PC-9 (cell line): ENCODE data around the gene NIPAL3. TPM values are rescaled to one million over a fixed set of nuclear protein-coding genes. Genes with fewer than 3 reads are reported as not detected.

Experiments used
- BruUV-seq: library from RNA; stranded (reverse); fragments of 400-500 nt; replicated peaks from 2 replicates; lab custom pipeline; 2021; lab: Mats Ljungman, UMichigan
- CTCF ChIA-PET: fragments of 300-600 bp; sonication (Branson Sonifier 250); formaldehyde crosslinking; loops from one replicate; lab custom pipeline; 2022; ENCODE audit warnings: antibody characterized with exemption; lab: Charles Lee
- POLR2A ChIA-PET: fragments of 300-600 bp; sonication (Branson Sonifier 250); formaldehyde crosslinking; loops from one replicate; lab custom pipeline; 2022; ENCODE audit warnings: antibody characterized with exemption; ENCODE audit not compliant: unreplicated experiment; lab: Charles Lee
- DNase-seq, 2 experiments: peaks; one replicate each; pipeline versions ENCODE4 v3.0.0 to v3.0.0-alpha.2; 2015 to 2022; ENCODE audit warnings: mixed read lengths in 1 of 2
- H2AFZ ChIP-seq: fragments of 200-600 bp; sonication (generic); 2 replicates; pipeline ENCODE4 v1.8.1; 2017; ENCODE audit warnings: antibody characterized with exemption
- H3F3A ChIP-seq: fragments of 200-600 bp; sonication (generic); 2 replicates; pipeline ENCODE4 v1.8.1; 2017; ENCODE audit warnings: antibody characterized with exemption, mild to moderate bottlenecking, low read depth; ENCODE audit not compliant: insufficient read depth
- H3K27ac ChIP-seq: fragments of 200-600 bp; sonication (generic); 2 replicates; pipeline ENCODE4 v1.6.1; 2016; ENCODE audit warnings: mixed run types
- H3K27me3 ChIP-seq: fragments of 200-600 bp; sonication (generic); 2 replicates; pipeline ENCODE4 v1.6.1; 2016; ENCODE audit warnings: low read depth, mixed run types; ENCODE audit not compliant: insufficient read depth
- H3K36me3 ChIP-seq: fragments of 200-600 bp; sonication (generic); 2 replicates; pipeline ENCODE4 v1.6.1; 2016; ENCODE audit warnings: low read depth, mixed run types
- H3K4me1 ChIP-seq: fragments of 200-600 bp; sonication (generic); replicated peaks from 2 replicates; pipeline ENCODE4 v1.6.1; 2016; ENCODE audit warnings: mixed run types; ENCODE audit not compliant: insufficient read depth
- H3K4me2 ChIP-seq: fragments of 200-600 bp; sonication (generic); 2 replicates; pipeline ENCODE4 v1.6.1; 2017; ENCODE audit warnings: mixed run types
- H3K4me3 ChIP-seq: fragments of 200-600 bp; sonication (generic); 2 replicates; pipeline ENCODE4 v1.6.1; 2016; ENCODE audit warnings: mixed run types
- H3K79me2 ChIP-seq: fragments of 200-600 bp; sonication (generic); 2 replicates; pipeline ENCODE4 v1.6.1; 2017; ENCODE audit warnings: low read depth, mixed run types
- H3K9me2 ChIP-seq: fragments of 200-600 bp; sonication (generic); 2 replicates; pipeline ENCODE4 v1.8.1; 2017; ENCODE audit warnings: mild to moderate bottlenecking; ENCODE audit not compliant: insufficient read depth
- H3K9me3 ChIP-seq: fragments of 200-600 bp; sonication (generic); 2 replicates; pipeline ENCODE4 v1.8.1; 2016; ENCODE audit warnings: low read depth; ENCODE audit not compliant: insufficient read depth
- H4K20me1 ChIP-seq: fragments of 200-600 bp; sonication (generic); 2 replicates; pipeline ENCODE4 v1.8.1; 2017; ENCODE audit not compliant: insufficient read depth
- EZH2 ChIP-seq: fragments of 200-600 bp; sonication (generic); IDR thresholded peaks from 2 replicates; pipeline ENCODE4 v1.8.0; 2017; ENCODE audit warnings: antibody characterized with exemption, low read depth
- intact Hi-C: fragments of 100-400 bp; cut with micrococcal nuclease; formaldehyde crosslinking; loops from one replicate; pipeline ENCODE4 v1.10.0; 2022; ENCODE audit not compliant: unreplicated experiment
- total RNA-seq: library from RNA; stranded (reverse); gene quantifications from 2 replicates; pipeline ENCODE4 v1.2.3, GENCODE V29; 2021
- TF ChIP-seq, protein P1 (sequence below): fragments of 200-600 bp; sonication (generic); conservative IDR thresholded peaks from 2 replicates; pipeline ENCODE4 v1.6.1; 2017; ENCODE audit warnings: mixed run types, antibody characterized with exemption, mild to moderate bottlenecking, moderate library complexity

The NIPAL3 gene
- total RNA-seq, 1 experiment from 2014 or later, result 42.0 TPM

DNA sequence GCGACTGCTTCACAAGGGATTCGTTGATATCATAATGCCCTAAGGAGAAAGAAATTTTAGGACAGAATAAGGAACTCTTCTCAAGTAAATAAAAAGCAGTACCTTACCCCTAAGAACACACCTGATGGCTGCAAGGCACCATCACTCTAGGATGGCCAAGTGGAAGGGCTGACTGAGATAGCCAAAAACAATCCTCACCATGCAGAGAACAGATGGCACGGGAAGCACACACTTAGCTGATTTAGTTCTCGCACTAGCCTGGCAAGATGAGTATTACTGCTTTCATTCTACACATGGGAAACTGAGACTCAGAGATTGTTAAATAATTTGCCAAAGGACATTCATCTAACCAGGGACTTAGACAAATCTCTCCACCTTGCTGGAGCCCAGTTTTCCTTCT, 45.8 kb upstream of the NIPAL3 start:
- Histone ChIP-seq H3K27ac (no peak overlapping the region), H3K4me1 (peaks cover 27% of the 10 kb centered on the region)
- no TSS peak for BruUV-seq

DNA sequence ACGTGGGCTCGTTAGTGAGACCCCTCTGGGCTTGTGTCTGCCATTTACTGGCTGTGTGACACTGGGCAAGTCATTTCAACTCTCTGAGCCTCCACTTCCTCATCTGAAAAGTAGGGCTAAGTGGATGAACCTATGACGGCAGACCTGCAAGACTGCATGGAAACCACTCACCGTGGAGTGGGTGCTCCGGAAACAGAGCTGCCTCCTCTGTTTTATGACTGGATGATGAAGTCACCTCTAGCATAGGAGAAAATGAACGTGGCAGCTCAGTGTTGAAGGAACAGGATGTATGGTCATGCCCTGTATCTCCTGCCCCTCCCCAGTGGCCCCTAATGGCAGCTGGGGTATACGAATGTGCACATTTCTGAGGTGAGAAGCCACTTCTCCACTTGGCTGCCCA, 42.6 kb upstream of the NIPAL3 start:
- no peak for DNase-seq
- intact Hi-C loops, result no loop called here
- no peak overlapping the region for H3K4me2 ChIP-seq
- POLR2A ChIA-PET, result no interaction called here
- H3K27me3 ChIP-seq, result no peaks in the 10 kb centered on the region
- BruUV-seq, result no TSS peak
- CTCF ChIA-PET, result no interaction called here
- no peaks in the 10 kb centered on the region for H3K9me2 ChIP-seq
- H3K9me3 ChIP-seq, result no peaks in the 10 kb centered on the region
- H3K4me1 ChIP-seq, result peaks cover 32% of the 10 kb centered on the region
- no peak overlapping the region for H2AFZ ChIP-seq
- peaks cover 36% of the 10 kb centered on the region for H3F3A ChIP-seq
- no peaks in the 10 kb centered on the region for H3K36me3 ChIP-seq
- H3K27ac ChIP-seq, result no peak overlapping the region
- H3K79me2 ChIP-seq, result no peaks in the 10 kb centered on the region
- no peak overlapping the region for H3K4me3 ChIP-seq
- TF ChIP-seq, protein P1, sequence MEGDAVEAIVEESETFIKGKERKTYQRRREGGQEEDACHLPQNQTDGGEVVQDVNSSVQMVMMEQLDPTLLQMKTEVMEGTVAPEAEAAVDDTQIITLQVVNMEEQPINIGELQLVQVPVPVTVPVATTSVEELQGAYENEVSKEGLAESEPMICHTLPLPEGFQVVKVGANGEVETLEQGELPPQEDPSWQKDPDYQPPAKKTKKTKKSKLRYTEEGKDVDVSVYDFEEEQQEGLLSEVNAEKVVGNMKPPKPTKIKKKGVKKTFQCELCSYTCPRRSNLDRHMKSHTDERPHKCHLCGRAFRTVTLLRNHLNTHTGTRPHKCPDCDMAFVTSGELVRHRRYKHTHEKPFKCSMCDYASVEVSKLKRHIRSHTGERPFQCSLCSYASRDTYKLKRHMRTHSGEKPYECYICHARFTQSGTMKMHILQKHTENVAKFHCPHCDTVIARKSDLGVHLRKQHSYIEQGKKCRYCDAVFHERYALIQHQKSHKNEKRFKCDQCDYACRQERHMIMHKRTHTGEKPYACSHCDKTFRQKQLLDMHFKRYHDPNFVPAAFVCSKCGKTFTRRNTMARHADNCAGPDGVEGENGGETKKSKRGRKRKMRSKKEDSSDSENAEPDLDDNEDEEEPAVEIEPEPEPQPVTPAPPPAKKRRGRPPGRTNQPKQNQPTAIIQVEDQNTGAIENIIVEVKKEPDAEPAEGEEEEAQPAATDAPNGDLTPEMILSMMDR, result no peak
- TF ChIP-seq EZH2, result no peak
- H4K20me1 ChIP-seq, result no peaks in the 10 kb centered on the region

More for the DNA sequence above, 45.8 kb upstream of the NIPAL3 start:
- Histone ChIP-seq H3K9me2 (no peaks in the 10 kb centered on the region), H3K4me2 (no peak overlapping the region), H3K27me3 (no peaks in the 10 kb centered on the region), H3F3A (peaks cover 29% of the 10 kb centered on the region), H3K36me3 (no peaks in the 10 kb centered on the region), H4K20me1 (no peaks in the 10 kb centered on the region), H3K79me2 (no peaks in the 10 kb centered on the region), H3K9me3 (no peaks in the 10 kb centered on the region), H2AFZ (no peak overlapping the region), H3K4me3 (no peak overlapping the region)
- intact Hi-C loops, result no loop called here
- ChIA-PET CTCF (no interaction called here), POLR2A (interaction anchor here (0.7 kb wide), 1 partner anchor 48 kb away, joined by 5 read pairs; no protein-coding TSS in a partner anchor)
- no peak for DNase-seq
- TF ChIP-seq EZH2, result no peak
- TF ChIP-seq, protein P1, result no peak

DNA sequence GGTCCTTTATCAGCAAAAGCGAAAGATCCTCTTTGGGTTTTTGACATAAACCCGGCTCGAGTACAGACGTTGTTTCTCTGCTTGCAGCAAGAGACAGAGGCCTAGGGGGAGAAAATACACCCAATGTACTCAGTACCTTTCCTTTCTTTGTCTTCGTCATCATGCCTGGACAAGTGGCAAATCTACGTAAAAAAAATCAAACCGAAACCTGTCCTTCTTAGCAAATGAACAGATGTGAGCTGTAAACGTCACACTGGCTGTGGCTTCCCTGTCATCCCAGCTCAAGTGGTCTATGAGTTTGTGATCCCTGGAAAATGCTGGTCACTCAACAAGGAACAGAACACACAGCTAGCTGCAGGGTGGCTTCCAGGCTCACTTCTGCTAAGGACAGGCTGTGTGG, 41.9 kb upstream of the NIPAL3 start:
- no peak for DNase-seq
- TF ChIP-seq EZH2, result no peak
- TF ChIP-seq, protein P1, result no peak
- ChIA-PET POLR2A (no interaction called here), CTCF (no interaction called here)
- H3K27me3 ChIP-seq, result no peaks in the 10 kb centered on the region
- no peaks in the 10 kb centered on the region for H4K20me1 ChIP-seq
- H3K9me2 ChIP-seq, result no peaks in the 10 kb centered on the region
- H3K4me2 ChIP-seq, result no peak overlapping the region
- H3K36me3 ChIP-seq, result no peaks in the 10 kb centered on the region
- BruUV-seq, result no TSS peak
- H3K27ac ChIP-seq, result peak overlapping the region; percentile 95
- intact Hi-C loops, result no loop called here
- peaks cover 32% of the 10 kb centered on the region for H3K4me1 ChIP-seq
- H2AFZ ChIP-seq, result no peak overlapping the region
- H3F3A ChIP-seq, result peaks cover 36% of the 10 kb centered on the region
- H3K79me2 ChIP-seq, result no peaks in the 10 kb centered on the region
- H3K9me3 ChIP-seq, result no peaks in the 10 kb centered on the region
- H3K4me3 ChIP-seq, result no peak overlapping the region
